Trophoblast cell (in vitro differentiated cells and primary cell): ENCODE results near the gene TP73.

Source experiments
- DNase-seq, 2 donors: peaks; one replicate each; pipeline ENCODE4 v3.0.0-alpha.2; 2016
- H2AFZ ChIP-seq: 2 replicates; pipeline ENCODE4 v1.6.1; 2013; ENCODE audit warnings: low read length, moderate library complexity, mild to moderate bottlenecking; ENCODE audit not compliant: insufficient read depth, poor library complexity
- H2AK5ac ChIP-seq: 2 replicates; pipeline ENCODE4 v1.6.1; 2013; ENCODE audit warnings: mild to moderate bottlenecking, low read length
- H2BK120ac ChIP-seq: 2 replicates; pipeline ENCODE4 v1.6.1; 2013; ENCODE audit warnings: low read length, mild to moderate bottlenecking, moderate library complexity; ENCODE audit not compliant: insufficient read depth, poor library complexity
- H2BK12ac ChIP-seq: 2 replicates; pipeline ENCODE4 v1.6.1; 2013; ENCODE audit warnings: mild to moderate bottlenecking, low read length, moderate library complexity
- H2BK5ac ChIP-seq: 2 replicates; pipeline ENCODE4 v1.6.1; 2013; ENCODE audit warnings: low read length, low read depth, moderate library complexity, mild to moderate bottlenecking; ENCODE audit not compliant: poor library complexity
- H3K14ac ChIP-seq: 2 replicates; pipeline ENCODE4 v1.6.1; 2013; ENCODE audit warnings: mild to moderate bottlenecking, low read length
- H3K18ac ChIP-seq: 2 replicates; pipeline ENCODE4 v1.6.1; 2013; ENCODE audit warnings: mild to moderate bottlenecking, low read length
- H3K23ac ChIP-seq: 2 replicates; pipeline ENCODE4 v1.6.1; 2013; ENCODE audit warnings: low read length
- H3K27ac ChIP-seq: 2 replicates; pipeline ENCODE4 v1.5.1; 2013; ENCODE audit warnings: low read depth, mild to moderate bottlenecking, inconsistent platforms, low read length, moderate library complexity
- H3K27me3 ChIP-seq: 2 replicates; pipeline ENCODE4 v1.6.1; 2013; ENCODE audit warnings: inconsistent platforms, mild to moderate bottlenecking, low read length, moderate library complexity; ENCODE audit not compliant: insufficient read depth
- H3K36me3 ChIP-seq, 2 experiments: 1 replicate in 1 of 2; 2 replicates in 1 of 2; pipeline ENCODE4 v1.6.1; 2013; ENCODE audit warnings: low read length in 2 of 2, mild to moderate bottlenecking in 2 of 2, moderate library complexity in 1 of 2; ENCODE audit not compliant: insufficient read depth in 2 of 2, control insufficient read depth in 1 of 2
- H3K4ac ChIP-seq: 2 replicates; pipeline ENCODE4 v1.6.1; 2013; ENCODE audit warnings: low read depth, mild to moderate bottlenecking, low read length, moderate library complexity
- H3K4me1 ChIP-seq, 2 experiments: 1 replicate in 1 of 2; 2 replicates in 1 of 2; pipeline ENCODE4 v1.6.1; 2013; ENCODE audit warnings: low read length in 2 of 2, mild to moderate bottlenecking in 2 of 2, moderate library complexity in 1 of 2; ENCODE audit not compliant: insufficient read depth in 2 of 2, control insufficient read depth in 1 of 2
- H3K4me2 ChIP-seq: 2 replicates; pipeline ENCODE4 v1.6.1; 2013; ENCODE audit warnings: inconsistent platforms, mild to moderate bottlenecking, low read length, moderate library complexity
- H3K4me3 ChIP-seq: 2 replicates; pipeline ENCODE4 v1.5.1; 2013; ENCODE audit warnings: mild to moderate bottlenecking, low read depth, low read length, inconsistent platforms
- H3K79me1 ChIP-seq: one replicate; pipeline ENCODE4 v1.6.1; 2013; ENCODE audit warnings: low read length
- H3K79me2 ChIP-seq: 2 replicates; pipeline ENCODE4 v1.6.1; 2013; ENCODE audit warnings: low read length, mild to moderate bottlenecking; ENCODE audit not compliant: control insufficient read depth, insufficient read depth, poor library complexity
- H3K9ac ChIP-seq: 2 replicates; pipeline ENCODE4 v1.6.1; 2013; ENCODE audit warnings: mild to moderate bottlenecking, low read length
- H3K9me3 ChIP-seq: 2 replicates; pipeline ENCODE4 v1.6.1; 2013; ENCODE audit warnings: low read depth, mild to moderate bottlenecking, control low read depth, inconsistent platforms, low read length; ENCODE audit not compliant: insufficient read depth
- H4K12ac ChIP-seq: 2 replicates; pipeline ENCODE4 v1.6.1; 2013; ENCODE audit warnings: low read depth, mild to moderate bottlenecking, low read length, moderate library complexity
- H4K8ac ChIP-seq: 2 replicates; pipeline ENCODE4 v1.6.1; 2013; ENCODE audit warnings: low read depth, mild to moderate bottlenecking, low read length, moderate library complexity
- H4K91ac ChIP-seq: one replicate; pipeline ENCODE4 v1.6.1; 2013; ENCODE audit warnings: low read depth, mild to moderate bottlenecking, low read length, moderate library complexity
- WGBS: extraction: QIAGEN DNeasy Blood & Tissue Kit; methylation state at CpG from one replicate; pipeline ENCODE4 v1.1.7; 2013; ENCODE audit warnings: missing lambda C conversion rate; ENCODE audit not compliant: insufficient read length, insufficient coverage; ENCODE audit errors: extremely low coverage; 5-methylcytosine and 5-hydroxymethylcytosine counted together

The TP73 gene

GRCh38 chr1:3660704-3661103 lies 8.4 kb downstream of the TP73 start:
- WGBS = no CpG with 5 or more reads among the region's 2 CpGs
- DNase-seq = no peak

GRCh38 chr1:3661631-3662030 lies 9.3 kb downstream of the TP73 start:
- Histone ChIP-seq H2AFZ (no peak overlapping the region), H4K91ac (no peak overlapping the region), H3K27ac (no peak overlapping the region), H2BK12ac (no peak overlapping the region), H3K36me3 (no peaks in the 10 kb centered on the region), H3K18ac (no peak overlapping the region), H4K12ac (no peak overlapping the region), H3K4me2 (no peak overlapping the region), H3K4me1 (no peaks in the 10 kb centered on the region), H3K9me3 (no peaks in the 10 kb centered on the region), H3K79me2 (no peaks in the 10 kb centered on the region), H3K4me3 (no peak overlapping the region), H3K23ac (no peak overlapping the region), H2BK5ac (no peak overlapping the region), H3K4ac (no peak overlapping the region), H2AK5ac (no peak overlapping the region), H3K27me3 (no peaks in the 10 kb centered on the region), H3K79me1 (no peaks in the 10 kb centered on the region), H4K8ac (no peak overlapping the region), H3K9ac (no peak overlapping the region), H2BK120ac (no peak overlapping the region), H3K14ac (no peak overlapping the region)
- no CpG with 5 or more reads among the region's 4 CpGs for WGBS
- DNase-seq = no peak

More at GRCh38 chr1:3660704-3661103, 8.4 kb downstream of the TP73 start:
- Histone ChIP-seq H3K14ac (no peak overlapping the region), H2BK5ac (no peak overlapping the region), H3K4me1 (no peaks in the 10 kb centered on the region), H2BK120ac (no peak overlapping the region), H3K4me3 (no peak overlapping the region), H3K4me2 (no peak overlapping the region), H2BK12ac (no peak overlapping the region), H3K9ac (no peak overlapping the region), H4K8ac (no peak overlapping the region), H3K4ac (no peak overlapping the region), H3K23ac (no peak overlapping the region), H3K9me3 (no peaks in the 10 kb centered on the region), H3K27me3 (peaks cover under 1% of the 10 kb centered on the region), H3K36me3 (no peaks in the 10 kb centered on the region), H4K91ac (no peak overlapping the region), H3K79me1 (no peaks in the 10 kb centered on the region), H2AFZ (no peak overlapping the region), H3K27ac (no peak overlapping the region), H2AK5ac (no peak overlapping the region), H4K12ac (no peak overlapping the region), H3K79me2 (no peaks in the 10 kb centered on the region), H3K18ac (no peak overlapping the region)

- H2AFZ ChIP-seq = no peak overlapping the region
- no peaks in the 10 kb centered on the region for H3K79me2 ChIP-seq
- H2BK120ac ChIP-seq = no peak overlapping the region
- H3K18ac ChIP-seq = no peak overlapping the region
- H3K4me1 ChIP-seq = no peaks in the 10 kb centered on the region
- no peak overlapping the region for H3K23ac ChIP-seq
- H2BK12ac ChIP-seq = no peak overlapping the region
- no peak overlapping the region for H4K91ac ChIP-seq
- H3K79me1 ChIP-seq = no peaks in the 10 kb centered on the region
- no peak overlapping the region for H4K8ac ChIP-seq
- no peak overlapping the region for H3K9ac ChIP-seq
- no peak overlapping the region for H3K4ac ChIP-seq
- no peak for DNase-seq
- no CpG with 5 or more reads among the region's 16 CpGs for WGBS
- H2AK5ac ChIP-seq = no peak overlapping the region
- H3K9me3 ChIP-seq = no peaks in the 10 kb centered on the region
- no peak overlapping the region for H3K4me2 ChIP-seq
- no peak overlapping the region for H3K4me3 ChIP-seq
- H4K12ac ChIP-seq = no peak overlapping the region
- H2BK5ac ChIP-seq = no peak overlapping the region
- H3K27ac ChIP-seq = no peak overlapping the region
- H3K14ac ChIP-seq = no peak overlapping the region
- H3K36me3 ChIP-seq = no peaks in the 10 kb centered on the region
- no peaks in the 10 kb centered on the region for H3K27me3 ChIP-seq
Measured at GRCh38 chr1:3662080-3662671, 9.9 kb downstream of the TP73 start.

GRCh38 chr1:3663999-3664699 lies 11.8 kb downstream of the TP73 start:
- no peak overlapping the region for H3K27ac ChIP-seq
- no CpG with 5 or more reads among the region's 14 CpGs for WGBS
- no peak overlapping the region for H2BK120ac ChIP-seq
- H3K4me1 ChIP-seq = peaks cover 2 to 5% of the 10 kb centered on the region in 2 experiments
- H4K12ac ChIP-seq = no peak overlapping the region
- H3K23ac ChIP-seq = no peak overlapping the region
- no peaks in the 10 kb centered on the region for H3K27me3 ChIP-seq
- H4K8ac ChIP-seq = no peak overlapping the region
- H3K4ac ChIP-seq = no peak overlapping the region
- no peaks in the 10 kb centered on the region for H3K36me3 ChIP-seq
- H3K9ac ChIP-seq = no peak overlapping the region
- no peak overlapping the region for H3K4me2 ChIP-seq
- H4K91ac ChIP-seq = no peak overlapping the region
- H3K79me1 ChIP-seq = no peaks in the 10 kb centered on the region
- H3K18ac ChIP-seq = no peak overlapping the region
- H3K79me2 ChIP-seq = no peaks in the 10 kb centered on the region
- no peak for DNase-seq
- no peak overlapping the region for H3K4me3 ChIP-seq
- no peak overlapping the region for H2BK5ac ChIP-seq
- no peaks in the 10 kb centered on the region for H3K9me3 ChIP-seq
- no peak overlapping the region for H2BK12ac ChIP-seq
- H2AFZ ChIP-seq = no peak overlapping the region
- no peak overlapping the region for H3K14ac ChIP-seq
- H2AK5ac ChIP-seq = no peak overlapping the region
